ENCODE results near the gene FOXN3.
"Not testable (repeated sequence)": the region's sequence is repeated elsewhere in the genome, so short reads cannot be mapped to it uniquely, and the experiment has no call there.

- TF ChIP-seq CTCF (conservative IDR thresholded peaks at IDR 0.05 in 1 of 2, IDR thresholded peaks at IDR 0.05 in 1 of 2; ENCODE audit: low read depth in 1 of 2, low read length in 2 of 2); EZH2 (IDR thresholded peaks at IDR 0.05; ENCODE audit: low read length, missing control alignments): not testable (repeated sequence)
Observed at GRCh38 chr14:89294469-89294868, 122.6 kb downstream of the FOXN3 start.
